T-cell (primary cell): ENCODE measurements around the gene TRAPPC3L. TPM values are rescaled to one million over a fixed set of nuclear protein-coding genes. Genes with fewer than 3 reads are reported as not detected.
A peak's percentile ranks its signal among the peaks of the same experiment; 100 is the strongest.

ENCODE experiments used
- ATAC-seq, 4 experiments: fragments of 200-7000 bp in 3 of 4; fragments of 150-1000 bp in 1 of 4; cut with Tn5 transposase; replicated peaks in 1 of 4; 1 replicate in 3 of 4; 2 replicates in 1 of 4; pipeline ENCODE4 v1.10.0; 2021; ENCODE audit warnings: moderate library complexity in 3 of 4, mild to moderate bottlenecking in 2 of 4, moderate number of reproducible peaks in 1 of 4
- CTCF ChIA-PET, 2 donors: fragments of 300-600 bp; sonication (Branson Sonifier 250); formaldehyde crosslinking; loops; one replicate each; lab custom pipeline; 2022; ENCODE audit warnings: antibody characterized with exemption in 2 of 2; lab: Charles Lee
- POLR2A ChIA-PET, 2 donors: fragments of 300-600 bp; sonication (Branson Sonifier 250); formaldehyde crosslinking; loops; one replicate each; lab custom pipeline; 2022; ENCODE audit warnings: antibody characterized with exemption in 2 of 2; lab: Charles Lee
- DNase-seq, 35 experiments: peaks; one replicate each; pipeline versions ENCODE4 v3.0.0 to v3.0.0-alpha.2; 2013 to 2023
- H3K27ac ChIP-seq: one replicate; pipeline ENCODE4 v1.5.1; 2013; ENCODE audit warnings: low read length
- H3K27me3 ChIP-seq, 2 experiments: replicated peaks in 1 of 2; 1 replicate in 1 of 2; 2 replicates in 1 of 2; pipeline versions ENCODE4 v1.6.1 to v1.7.0; 2013; ENCODE audit warnings: low read length in 1 of 2, mixed read lengths in 1 of 2; ENCODE audit not compliant: control insufficient read depth in 2 of 2, insufficient read depth in 2 of 2; ENCODE audit errors: extremely low read depth in 1 of 2
- H3K36me3 ChIP-seq, 2 donors: 1 replicate in 1 of 2; 2 replicates in 1 of 2; pipeline versions ENCODE4 v1.6.1 to v1.7.0; 2013; ENCODE audit warnings: low read length in 1 of 2; ENCODE audit not compliant: control insufficient read depth in 2 of 2, insufficient read depth in 1 of 2; ENCODE audit errors: extremely low read depth in 1 of 2
- H3K4me1 ChIP-seq, 2 experiments: 1 replicate in 1 of 2; 2 replicates in 1 of 2; pipeline versions ENCODE4 v1.6.1 to v1.7.0; 2013; ENCODE audit warnings: low read length in 2 of 2, mixed read lengths in 1 of 2; ENCODE audit not compliant: insufficient read depth in 2 of 2, control insufficient read depth in 1 of 2; ENCODE audit errors: extremely low read depth in 1 of 2
- H3K4me3 ChIP-seq, 2 donors: 1 replicate in 1 of 2; 2 replicates in 1 of 2; pipeline versions ENCODE4 v1.5.1 to v1.7.0; 2013; ENCODE audit warnings: mild to moderate bottlenecking in 2 of 2, low read length in 1 of 2, moderate library complexity in 1 of 2; ENCODE audit not compliant: control insufficient read depth in 1 of 2; ENCODE audit errors: extremely low read depth in 1 of 2
- H3K9me3 ChIP-seq: 2 replicates; pipeline ENCODE4 v1.7.0; 2013
- H3K27ac Mint-ChIP-seq, 2 donors: one replicate each; pipeline ENCODE4 v1.8.0; 2020 to 2021; ENCODE audit warnings: mild to moderate bottlenecking in 2 of 2, mixed read lengths in 2 of 2
- H3K27me3 Mint-ChIP-seq, 2 donors: one replicate each; pipeline ENCODE4 v1.8.0; 2021 to 2022; ENCODE audit warnings: mixed read lengths in 2 of 2
- H3K36me3 Mint-ChIP-seq: one replicate; pipeline ENCODE4 v1.8.0; 2021; ENCODE audit warnings: mixed read lengths
- H3K4me1 Mint-ChIP-seq, 3 donors: one replicate each; pipeline ENCODE4 v1.8.0; 2020 to 2022; ENCODE audit warnings: mixed read lengths in 3 of 3, mild to moderate bottlenecking in 1 of 3
- H3K4me3 Mint-ChIP-seq, 3 donors: one replicate each; pipeline ENCODE4 v1.8.0; 2020 to 2022; ENCODE audit warnings: mild to moderate bottlenecking in 3 of 3, mixed read lengths in 3 of 3, moderate library complexity in 3 of 3
- H3K9me3 Mint-ChIP-seq, 3 donors: one replicate each; pipeline ENCODE4 v1.8.0; 2020 to 2022; ENCODE audit warnings: mixed read lengths in 3 of 3
- WGBS: methylation state at CpG from one replicate; pipeline ENCODE4 v1.1.5; 2013; ENCODE audit warnings: missing lambda C conversion rate; ENCODE audit not compliant: insufficient coverage; 5-methylcytosine and 5-hydroxymethylcytosine counted together
- total RNA-seq, 35 experiments: library from RNA in 6 of 35; stranded (reverse) in 6 of 35; fragments of 120-200 nt in 1 of 35; gene quantifications; one replicate each; pipeline versions ENCODE4 v1.2.1 to v1.2.4 and lab custom pipeline; 2013 to 2026

Gene TRAPPC3L
- total RNA-seq, 5 donors from 2014 or later (not counting 1 experiment from before 2014, with no cell fraction given) = not detected

- H3K27me3 ChIP-seq = no peaks in the 10 kb centered on the region
- POLR2A ChIA-PET = interaction anchor here in 1 of 2 donors (0.7 kb wide), 1 partner anchor 456 kb away, joined by 5 read pairs; no protein-coding TSS in a partner anchor
- no peak for ATAC-seq
Measured at GRCh38 chr6:116491610-116492330, 53.7 kb downstream of the TRAPPC3L start.

DNA sequence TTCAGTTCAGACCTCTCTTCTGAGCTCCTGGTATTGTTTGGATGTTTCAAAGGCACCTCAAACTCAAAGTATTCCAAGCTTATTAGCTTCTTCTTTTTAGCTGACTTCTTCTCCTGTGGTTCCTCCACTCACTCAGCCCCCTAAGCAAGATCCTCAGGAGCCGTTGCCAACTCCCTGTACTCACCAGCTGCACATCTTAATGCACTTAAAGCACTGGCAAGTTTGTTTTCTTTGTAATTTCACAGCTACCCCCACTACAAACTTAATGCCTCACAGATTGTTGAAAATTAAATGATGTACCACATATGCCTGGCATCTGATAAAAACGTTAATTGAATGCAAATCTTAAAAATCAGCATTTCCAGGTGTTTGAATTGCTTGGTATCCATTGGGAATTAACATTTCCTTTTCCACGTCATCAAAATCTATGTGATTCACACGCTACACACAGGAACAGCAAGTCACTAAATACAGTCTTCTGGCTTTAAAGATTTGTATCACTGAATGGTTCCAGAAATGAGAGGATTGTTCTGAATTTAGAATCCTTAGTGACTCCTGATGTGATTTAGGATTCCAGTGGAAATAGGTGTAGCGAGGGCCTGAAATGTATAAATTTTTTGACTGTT, 59.8 kb downstream of the TRAPPC3L start:
- H3K27me3 ChIP-seq = no peaks in the 10 kb centered on the region
- ChIA-PET POLR2A (no interaction called here), CTCF (interaction anchor here in 1 of 2 donors (0.6 kb wide), 1 partner anchor 133 kb away, joined by 3 read pairs; no protein-coding TSS in a partner anchor)
- no peak for DNase-seq
- H3K4me1 ChIP-seq = no peaks in the 10 kb centered on the region
- H3K4me3 Mint-ChIP-seq = no peak overlapping the region
- H3K27ac Mint-ChIP-seq = no peak overlapping the region
- no peaks in the 10 kb centered on the region for H3K9me3 ChIP-seq
- H3K27ac ChIP-seq = no peak overlapping the region
- no peaks in the 10 kb centered on the region for H3K4me1 Mint-ChIP-seq
- no peaks in the 10 kb centered on the region for H3K36me3 Mint-ChIP-seq
- 31% methylated on average over 1 of the region's 5 CpGs for WGBS
- no peaks in the 10 kb centered on the region for H3K36me3 ChIP-seq
- H3K27me3 Mint-ChIP-seq = peaks cover 9 to 31% of the 10 kb centered on the region in 2 donors
- ATAC-seq = no peak
- peaks cover 0 to 3% (median 0%) of the 10 kb centered on the region in 3 donors for H3K9me3 Mint-ChIP-seq
- no peak overlapping the region for H3K4me3 ChIP-seq

More at GRCh38 chr6:116491610-116492330, 53.7 kb downstream of the TRAPPC3L start:
- Mint-ChIP-seq H3K27me3 (peaks cover 0 to 24% of the 10 kb centered on the region in 2 donors), H3K9me3 (peaks cover 0 to 11% (median 0%) of the 10 kb centered on the region in 3 donors), H3K27ac (no peak overlapping the region), H3K4me1 (no peaks in the 10 kb centered on the region), H3K36me3 (peaks cover 3% of the 10 kb centered on the region), H3K4me3 (no peak overlapping the region)
- H3K4me3 ChIP-seq = no peak overlapping the region
- CTCF ChIA-PET = interaction anchor here in 1 of 2 donors (0.6 kb wide), 1 partner anchor 157 kb away, joined by 4 read pairs; no protein-coding TSS in a partner anchor
- DNase-seq = no peak
- no peaks in the 10 kb centered on the region for H3K9me3 ChIP-seq
- H3K27ac ChIP-seq = no peak overlapping the region
- WGBS = no CpG with 5 or more reads among the region's 1 CpG
- no peaks in the 10 kb centered on the region for H3K4me1 ChIP-seq
- no peaks in the 10 kb centered on the region for H3K36me3 ChIP-seq

GRCh38 chr6:116483616-116484015, 61.9 kb downstream of the TRAPPC3L start:
- Histone ChIP-seq H3K4me3 (no peak overlapping the region), H3K4me1 (no peaks in the 10 kb centered on the region), H3K9me3 (no peaks in the 10 kb centered on the region), H3K27me3 (no peaks in the 10 kb centered on the region), H3K27ac (no peak overlapping the region), H3K36me3 (no peaks in the 10 kb centered on the region)
- Mint-ChIP-seq H3K4me1 (no peaks in the 10 kb centered on the region), H3K9me3 (no peaks in the 10 kb centered on the region), H3K4me3 (no peak overlapping the region), H3K27ac (no peak overlapping the region), H3K36me3 (no peaks in the 10 kb centered on the region), H3K27me3 (peaks cover 9 to 22% of the 10 kb centered on the region in 2 donors)
- ChIA-PET CTCF (interaction anchor here in 1 of 2 donors (0.6 kb wide), 1 partner anchor 39 kb away, joined by 3 read pairs; no protein-coding TSS in a partner anchor), POLR2A (interaction anchor here in 1 of 2 donors (0.6 kb wide), 2 partner anchors 16 to 516 kb away, joined by 3 to 7 read pairs; no protein-coding TSS in a partner anchor)
- no peak for DNase-seq
- no peak for ATAC-seq
- WGBS = 60% methylated on average over 1 of the region's 2 CpGs

DNA sequence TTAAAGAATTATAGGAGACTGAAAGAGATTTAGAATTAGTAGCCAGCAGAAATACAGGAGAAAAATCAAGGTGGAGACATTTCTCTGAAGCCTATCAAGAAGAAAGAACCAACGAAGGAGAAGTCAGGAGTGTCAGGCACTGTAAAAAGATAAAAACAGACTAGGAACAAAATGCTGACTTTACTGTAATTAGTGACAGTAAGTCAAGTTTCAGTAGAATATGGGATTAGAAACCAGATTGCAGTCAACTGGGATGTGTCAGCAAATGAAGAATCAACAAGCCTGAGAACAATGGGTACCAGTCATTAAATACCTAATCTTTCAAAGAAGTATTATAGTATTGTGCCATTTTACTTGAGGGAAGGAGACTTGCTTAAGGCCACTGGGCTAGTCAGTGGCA, 62.7 kb downstream of the TRAPPC3L start:
- Histone ChIP-seq H3K27me3 (no peaks in the 10 kb centered on the region), H3K36me3 (no peaks in the 10 kb centered on the region), H3K27ac (no peak overlapping the region), H3K4me3 (no peak overlapping the region), H3K9me3 (no peaks in the 10 kb centered on the region), H3K4me1 (no peaks in the 10 kb centered on the region)
- H3K36me3 Mint-ChIP-seq = no peaks in the 10 kb centered on the region
- no peak overlapping the region for H3K27ac Mint-ChIP-seq
- 63% methylated on average over 1 of the region's 1 CpG for WGBS
- ATAC-seq (no peak), DNase-seq (no peak)
- H3K27me3 Mint-ChIP-seq = peaks cover 9 to 20% of the 10 kb centered on the region in 2 donors
- ChIA-PET CTCF (no interaction called here), POLR2A (no interaction called here)
- H3K4me1 Mint-ChIP-seq = no peaks in the 10 kb centered on the region
- no peaks in the 10 kb centered on the region for H3K9me3 Mint-ChIP-seq
- no peak overlapping the region for H3K4me3 Mint-ChIP-seq

DNA sequence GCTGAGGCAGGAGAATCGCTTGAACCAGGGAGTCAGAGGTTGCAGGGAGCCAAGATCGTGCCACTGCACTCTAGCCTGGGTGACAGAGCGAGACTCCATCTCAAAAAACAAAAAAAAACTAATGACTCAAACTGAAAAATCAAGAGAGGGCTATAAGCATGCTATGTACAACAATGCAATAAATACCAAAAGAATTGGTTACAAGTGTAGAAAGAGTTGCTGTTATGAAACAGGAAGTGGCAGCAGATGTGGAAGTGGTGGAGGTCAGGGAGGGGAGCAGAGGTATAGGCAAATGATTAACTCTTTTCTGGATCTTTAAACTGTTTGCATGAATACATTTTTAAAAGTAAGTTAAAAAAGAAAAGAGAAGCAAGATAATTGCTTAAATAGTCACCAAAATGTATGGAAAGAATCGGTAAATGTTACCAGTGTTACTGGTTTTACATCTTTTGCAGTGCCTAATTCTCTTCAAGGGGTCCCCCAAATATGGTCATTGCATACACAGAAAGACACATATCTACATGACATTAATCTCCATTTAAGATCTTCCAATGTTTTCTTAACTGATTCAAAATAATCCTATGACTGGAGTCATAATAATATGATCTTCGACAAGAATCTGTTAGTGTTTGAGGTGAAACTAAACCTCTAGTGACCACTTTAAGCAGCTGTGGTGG, 69.3 kb downstream of the TRAPPC3L start:
- H3K27ac Mint-ChIP-seq = peak overlapping the region; percentile 77 to 89
- H3K36me3 ChIP-seq = no peaks in the 10 kb centered on the region
- peaks cover 22 to 30% (median 23%) of the 10 kb centered on the region in 3 donors for H3K4me1 Mint-ChIP-seq
- peak; percentile 57 to 98 (median 78) for ATAC-seq
- H3K27ac ChIP-seq = peak overlapping the region; percentile 62
- DNase-seq = peak in 15 of 35 experiments; percentile 3 to 53 (median 11)
- peak overlapping the region in 1 of 2 donors; percentile 26 for H3K4me3 ChIP-seq
- no peaks in the 10 kb centered on the region for H3K9me3 ChIP-seq
- peaks cover 6 to 9% of the 10 kb centered on the region in 2 experiments for H3K4me1 ChIP-seq
- no CpG with 5 or more reads among the region's 5 CpGs for WGBS
- POLR2A ChIA-PET = no interaction called here
- H3K27me3 ChIP-seq = no peaks in the 10 kb centered on the region
- H3K9me3 Mint-ChIP-seq = no peaks in the 10 kb centered on the region
- no peaks in the 10 kb centered on the region for H3K36me3 Mint-ChIP-seq
- H3K4me3 Mint-ChIP-seq = peak overlapping the region; percentile 17 to 74 (median 66)
- peaks cover 0 to 8% of the 10 kb centered on the region in 2 donors for H3K27me3 Mint-ChIP-seq
- CTCF ChIA-PET = interaction anchor here in 1 of 2 donors (0.7 kb wide), 1 partner anchor 84 kb away, joined by 3 read pairs; no protein-coding TSS in a partner anchor

DNA sequence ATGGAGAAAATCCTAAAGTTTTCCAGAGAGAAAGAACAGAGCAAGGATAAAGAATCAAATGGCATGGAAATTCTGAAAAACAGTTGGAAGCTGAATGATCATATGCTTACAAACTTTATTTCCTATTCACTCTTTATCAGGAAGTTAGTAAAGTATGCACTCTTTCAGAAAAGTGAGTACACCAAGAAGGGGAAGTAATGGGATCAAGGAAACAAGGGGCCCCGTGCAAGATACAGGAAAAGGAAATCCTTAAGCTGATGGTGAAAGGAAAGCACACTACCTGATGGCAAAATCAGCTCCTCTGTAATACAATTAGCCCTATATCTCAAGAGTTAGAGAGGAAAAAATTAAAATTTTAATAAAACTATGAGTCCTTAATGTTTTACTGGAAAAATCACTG, 70.3 kb downstream of the TRAPPC3L start:
- WGBS = no CpG with 5 or more reads among the region's 1 CpG
- no peak for ATAC-seq
- Histone ChIP-seq H3K27me3 (no peaks in the 10 kb centered on the region), H3K9me3 (no peaks in the 10 kb centered on the region), H3K27ac (peak overlapping the region; percentile 62), H3K36me3 (no peaks in the 10 kb centered on the region), H3K4me3 (peak overlapping the region in 1 of 2 donors; percentile 26), H3K4me1 (peaks cover 6 to 9% of the 10 kb centered on the region in 2 experiments)
- H3K27ac Mint-ChIP-seq = peak overlapping the region in 1 of 2 donors; percentile 89
- no peaks in the 10 kb centered on the region for H3K36me3 Mint-ChIP-seq
- CTCF ChIA-PET = no interaction called here
- DNase-seq = no peak
- POLR2A ChIA-PET = no interaction called here
- peaks cover 0 to 8% of the 10 kb centered on the region in 2 donors for H3K27me3 Mint-ChIP-seq
- peaks cover 22 to 30% (median 23%) of the 10 kb centered on the region in 3 donors for H3K4me1 Mint-ChIP-seq
- peak overlapping the region in 2 of 3 donors; percentile 66 to 74 for H3K4me3 Mint-ChIP-seq
- no peaks in the 10 kb centered on the region for H3K9me3 Mint-ChIP-seq
